Muscle of leg (tissue), 11 donors: Measurements from ENCODE around the gene E2F7. TPM values are rescaled to one million over a fixed set of nuclear protein-coding genes. Genes with fewer than 3 reads are reported as not detected.

Experiments
- DNase-seq: peaks from one replicate; pipeline ENCODE4 v3.0.0; 2013
- H3K27ac ChIP-seq: one replicate; pipeline ENCODE4 v1.5.1; 2013; ENCODE audit warnings: mild to moderate bottlenecking, low read length, control low read depth
- H3K27me3 ChIP-seq: one replicate; pipeline ENCODE4 v1.6.1; 2013; ENCODE audit warnings: low read length; ENCODE audit not compliant: control insufficient read depth, insufficient read depth
- H3K36me3 ChIP-seq: one replicate; pipeline ENCODE4 v1.6.1; 2013; ENCODE audit warnings: low read length; ENCODE audit not compliant: control insufficient read depth, insufficient read depth
- H3K4me1 ChIP-seq: one replicate; pipeline ENCODE4 v1.6.1; 2013; ENCODE audit warnings: low read length; ENCODE audit not compliant: control insufficient read depth, insufficient read depth
- H3K4me3 ChIP-seq: one replicate; pipeline ENCODE4 v1.5.1; 2013; ENCODE audit warnings: low read length, control low read depth
- H3K9me3 ChIP-seq: replicated peaks from 2 replicates; pipeline ENCODE4 v1.6.1; 2013; ENCODE audit warnings: low read depth, low read length; ENCODE audit not compliant: control insufficient read depth
- WGBS: methylation state at CpG from one replicate; pipeline ENCODE4 v1.1.5; 2013; ENCODE audit warnings: missing lambda C conversion rate; ENCODE audit not compliant: insufficient coverage; 5-methylcytosine and 5-hydroxymethylcytosine counted together
- polyA plus RNA-seq, 8 donors: library from polyadenylated mRNA; unstranded; fragments of 120-200 nt; gene quantifications; one replicate each; pipeline versions ENCODE4 v1.2.1 to v1.2.3, GENCODE V29; 2013; ENCODE audit warnings: inconsistent platforms in 1 of 8, low replicate concordance in 1 of 8; ENCODE audit not compliant: insufficient read length in 8 of 8, insufficient read depth in 1 of 8
- total RNA-seq: library from RNA; stranded (reverse); fragments of 120-200 nt; gene quantifications from one replicate; pipeline ENCODE4 v1.2.4, GENCODE V29; 2013

The E2F7 gene
- total and polyA plus RNA-seq, 9 donors = 2.9 to 5.2 (median 3.4) TPM

DNA sequence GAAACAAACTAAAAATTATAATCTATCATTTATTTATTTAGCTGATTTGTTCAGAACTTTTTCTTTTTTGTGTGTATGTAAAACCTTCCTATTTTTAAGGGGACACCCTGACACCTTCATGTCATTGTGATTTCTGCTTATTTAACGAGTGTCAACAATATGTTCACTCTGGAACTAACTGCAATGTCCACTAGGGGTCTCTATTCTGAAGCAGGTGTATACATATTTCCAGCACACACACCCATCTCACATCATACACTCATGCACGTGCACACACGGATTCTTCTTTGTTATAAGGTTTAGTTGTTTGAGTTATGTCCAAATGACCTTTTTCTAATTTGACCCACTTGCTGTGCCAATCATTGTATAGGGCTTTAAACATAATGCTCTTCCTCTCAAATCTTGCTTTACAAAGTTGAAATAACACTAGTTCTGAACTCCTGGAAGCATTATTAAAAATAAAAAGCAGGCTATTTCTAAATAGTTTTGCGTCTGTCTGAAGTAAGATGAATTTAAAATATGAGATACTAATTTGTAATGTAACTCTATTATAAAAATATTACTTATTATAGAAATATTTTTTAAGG lies 15.5 kb downstream of the E2F7 start:
- H3K27me3 ChIP-seq = no peaks in the 10 kb centered on the region
- peak; percentile 66 for DNase-seq

DNA sequence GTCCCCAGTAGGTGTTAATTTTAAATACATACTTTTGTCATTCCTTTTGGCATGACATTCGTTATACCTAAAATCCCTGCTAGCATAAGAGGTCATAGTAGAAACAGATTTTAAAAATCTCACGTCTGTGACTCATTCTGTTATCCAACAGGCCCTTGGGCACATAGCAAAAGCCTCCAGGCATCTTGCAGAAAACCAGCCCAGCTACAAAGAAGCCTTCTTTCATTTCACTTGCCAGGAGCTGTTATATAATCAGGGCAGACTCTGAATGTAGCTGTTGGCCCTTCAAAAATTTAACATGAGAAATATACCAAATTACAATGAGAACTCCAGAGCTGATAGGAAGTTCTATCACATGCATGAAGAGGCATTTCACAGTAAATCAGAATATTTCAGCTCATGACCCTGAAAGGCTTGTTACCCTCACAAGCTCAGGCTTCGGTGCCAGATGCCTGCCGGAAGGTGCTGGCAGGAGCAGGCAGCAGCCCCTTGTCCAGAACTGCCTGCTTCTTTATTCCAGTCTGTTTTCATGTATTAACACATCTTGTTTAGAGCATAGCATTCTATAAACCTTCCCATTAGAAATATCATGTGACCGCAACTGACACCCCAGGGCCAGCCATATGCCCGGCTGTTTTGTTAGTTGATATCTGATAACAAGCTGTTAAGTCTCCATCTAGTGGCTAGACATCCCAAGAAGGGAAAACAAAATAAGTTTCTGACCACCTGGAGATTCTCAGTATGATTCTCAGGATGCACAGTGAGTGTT lies 17.8 kb downstream of the E2F7 start:
- 92% methylated on average over 2 of the region's 6 CpGs for WGBS
- Histone ChIP-seq H3K9me3 (no peaks in the 10 kb centered on the region), H3K27ac (no peak overlapping the region), H3K4me1 (no peaks in the 10 kb centered on the region), H3K27me3 (no peaks in the 10 kb centered on the region), H3K36me3 (peaks cover 23% of the 10 kb centered on the region), H3K4me3 (no peak overlapping the region)
- no peak for DNase-seq

More for the DNA sequence above, 15.5 kb downstream of the E2F7 start:
- no CpG with 5 or more reads among the region's 4 CpGs for WGBS
- Histone ChIP-seq H3K36me3 (peaks cover 11% of the 10 kb centered on the region), H3K9me3 (no peaks in the 10 kb centered on the region), H3K27ac (no peak overlapping the region), H3K4me1 (no peaks in the 10 kb centered on the region), H3K4me3 (no peak overlapping the region)

DNA sequence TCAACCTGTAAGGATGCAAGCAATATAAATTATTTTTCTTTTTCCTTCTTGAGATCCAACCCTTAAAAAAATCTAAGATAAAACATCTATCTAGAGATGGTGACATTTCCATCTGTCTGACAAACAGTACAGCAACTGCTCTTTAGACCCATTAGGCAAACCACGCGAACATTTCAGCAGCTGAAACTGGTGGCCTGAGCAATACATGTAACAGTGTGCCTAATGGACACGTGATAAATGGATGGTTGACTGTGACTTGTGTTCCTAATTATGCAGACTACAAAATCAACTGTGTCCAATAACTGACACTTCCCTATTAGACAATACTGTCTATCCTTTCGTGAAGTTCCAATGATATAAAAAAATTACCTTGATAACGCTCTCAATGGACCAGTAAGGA lies 18.9 kb downstream of the E2F7 start:
- Histone ChIP-seq H3K36me3 (peaks cover 23% of the 10 kb centered on the region), H3K4me3 (no peak overlapping the region), H3K27ac (no peak overlapping the region), H3K4me1 (no peaks in the 10 kb centered on the region), H3K27me3 (no peaks in the 10 kb centered on the region), H3K9me3 (no peaks in the 10 kb centered on the region)
- no peak for DNase-seq
- WGBS = no CpG with 5 or more reads among the region's 5 CpGs

DNA sequence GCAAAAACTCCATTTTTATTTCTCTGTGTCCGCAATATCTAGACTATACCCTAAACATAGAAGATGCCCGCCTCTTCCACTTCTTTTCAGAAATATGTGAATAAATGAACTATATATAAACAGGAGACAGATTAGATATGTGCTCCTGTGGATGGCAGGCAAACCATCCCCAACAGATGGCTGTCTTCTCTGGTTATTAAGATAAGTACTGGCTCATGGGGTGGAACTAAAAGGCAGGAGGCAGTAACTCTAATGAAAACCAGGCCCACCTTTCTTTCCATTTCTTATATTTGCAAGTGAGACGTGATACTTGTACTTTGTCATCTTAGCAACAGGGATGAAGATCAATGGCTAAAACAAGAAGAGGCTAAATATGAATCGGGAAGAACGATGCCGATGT lies 20.2 kb downstream of the E2F7 start:
- Histone ChIP-seq H3K9me3 (no peaks in the 10 kb centered on the region), H3K4me1 (no peaks in the 10 kb centered on the region), H3K4me3 (no peak overlapping the region), H3K27ac (no peak overlapping the region), H3K36me3 (peaks cover 25% of the 10 kb centered on the region), H3K27me3 (no peaks in the 10 kb centered on the region)
- WGBS = no CpG with 5 or more reads among the region's 6 CpGs
- no peak for DNase-seq

DNA sequence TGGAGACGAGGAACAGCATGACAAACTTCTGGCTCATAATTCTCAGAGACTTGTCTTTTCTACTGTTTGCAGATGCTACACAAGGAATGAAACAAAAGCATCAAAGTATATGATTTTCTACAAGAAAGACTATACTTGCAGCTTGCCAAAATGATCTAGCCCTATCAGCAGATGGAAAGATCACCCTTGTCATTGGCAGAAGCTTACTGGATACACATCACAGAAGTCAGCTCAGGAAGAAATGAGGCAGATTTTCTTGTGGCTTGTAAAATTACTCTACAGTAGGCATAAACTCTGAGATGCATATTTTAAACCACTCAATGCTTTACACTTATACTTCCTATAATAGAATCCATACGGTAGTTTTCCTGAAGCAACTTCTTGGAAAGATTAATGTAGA lies 20.6 kb downstream of the E2F7 start:
- Histone ChIP-seq H3K4me3 (no peak overlapping the region), H3K27me3 (no peaks in the 10 kb centered on the region), H3K27ac (no peak overlapping the region), H3K4me1 (no peaks in the 10 kb centered on the region), H3K36me3 (peaks cover 25% of the 10 kb centered on the region), H3K9me3 (no peaks in the 10 kb centered on the region)
- no peak for DNase-seq
- WGBS = 80% methylated on average over 1 of the region's 2 CpGs

DNA sequence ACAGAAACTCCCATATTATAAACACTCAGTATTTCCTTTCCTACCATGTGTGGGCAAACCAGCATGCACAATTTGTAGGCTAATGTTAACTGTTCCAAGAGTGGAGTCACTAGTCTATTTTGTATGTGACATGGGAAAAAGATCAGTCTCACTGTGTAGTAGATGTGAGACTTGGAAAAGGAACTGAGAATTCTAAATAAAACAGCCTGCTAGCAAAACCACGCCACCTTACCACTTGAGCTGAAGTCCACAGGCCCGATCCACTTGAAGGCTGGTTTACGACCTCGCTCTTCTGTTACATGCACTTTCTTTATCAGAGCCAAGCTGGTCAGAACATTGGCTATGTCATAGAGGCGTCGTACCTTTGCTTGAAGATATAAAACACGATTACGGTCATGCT lies 22.5 kb downstream of the E2F7 start:
- Histone ChIP-seq H3K27ac (no peak overlapping the region), H3K9me3 (no peaks in the 10 kb centered on the region), H3K36me3 (peaks cover 21% of the 10 kb centered on the region), H3K4me3 (no peak overlapping the region), H3K4me1 (no peaks in the 10 kb centered on the region), H3K27me3 (no peaks in the 10 kb centered on the region)
- 95% methylated on average over 8 of the region's 8 CpGs for WGBS
- DNase-seq = no peak

DNA sequence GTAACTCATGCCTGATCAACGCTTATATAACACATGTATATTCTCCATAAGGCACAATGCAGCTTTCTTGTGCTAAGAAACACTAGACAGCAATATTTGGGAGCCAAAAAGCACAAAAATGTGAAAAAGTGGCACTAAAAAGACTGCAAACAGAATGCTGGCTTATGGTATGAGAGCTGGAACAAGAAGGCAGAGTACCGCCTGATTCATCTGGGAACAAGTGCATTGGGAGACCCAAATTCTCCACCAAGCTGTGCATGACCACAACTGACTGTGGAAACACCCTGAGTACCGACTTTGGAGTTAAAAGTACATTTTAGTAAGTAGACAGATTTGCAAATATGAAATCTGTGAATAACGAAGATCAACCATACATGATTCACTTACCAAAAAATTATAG lies 25.1 kb downstream of the E2F7 start:
- Histone ChIP-seq H3K4me1 (no peaks in the 10 kb centered on the region), H3K9me3 (no peaks in the 10 kb centered on the region), H3K36me3 (peaks cover 14% of the 10 kb centered on the region), H3K27ac (no peak overlapping the region), H3K4me3 (no peak overlapping the region), H3K27me3 (no peaks in the 10 kb centered on the region)
- DNase-seq = no peak
- 100% methylated on average over 1 of the region's 4 CpGs for WGBS

DNA sequence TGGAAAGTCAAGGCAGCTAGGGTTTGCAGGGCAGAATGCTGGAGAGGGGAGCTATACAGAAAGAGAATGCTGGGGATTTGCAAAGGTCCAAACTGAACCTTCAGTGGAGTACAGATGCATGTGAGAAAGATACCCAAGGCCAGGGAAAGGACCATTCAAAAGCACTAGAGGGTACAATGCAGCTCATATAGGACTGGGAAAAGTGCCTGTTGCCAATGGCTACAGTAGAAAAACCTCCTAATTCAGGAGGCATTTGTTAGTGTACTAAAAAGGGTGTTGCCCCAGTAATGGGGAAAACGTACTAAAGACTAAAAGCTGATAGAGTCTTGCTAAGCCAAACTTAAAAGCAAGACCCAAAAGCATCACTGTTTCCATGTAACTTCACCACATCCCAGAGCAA lies 30.1 kb downstream of the E2F7 start:
- no peaks in the 10 kb centered on the region for H3K27me3 ChIP-seq
- H3K36me3 ChIP-seq = peaks cover 11% of the 10 kb centered on the region
- no peak overlapping the region for H3K27ac ChIP-seq
- H3K4me3 ChIP-seq = no peak overlapping the region
- DNase-seq = no peak
- H3K4me1 ChIP-seq = no peaks in the 10 kb centered on the region
- no peaks in the 10 kb centered on the region for H3K9me3 ChIP-seq
- WGBS = no CpG with 5 or more reads among the region's 1 CpG

DNA sequence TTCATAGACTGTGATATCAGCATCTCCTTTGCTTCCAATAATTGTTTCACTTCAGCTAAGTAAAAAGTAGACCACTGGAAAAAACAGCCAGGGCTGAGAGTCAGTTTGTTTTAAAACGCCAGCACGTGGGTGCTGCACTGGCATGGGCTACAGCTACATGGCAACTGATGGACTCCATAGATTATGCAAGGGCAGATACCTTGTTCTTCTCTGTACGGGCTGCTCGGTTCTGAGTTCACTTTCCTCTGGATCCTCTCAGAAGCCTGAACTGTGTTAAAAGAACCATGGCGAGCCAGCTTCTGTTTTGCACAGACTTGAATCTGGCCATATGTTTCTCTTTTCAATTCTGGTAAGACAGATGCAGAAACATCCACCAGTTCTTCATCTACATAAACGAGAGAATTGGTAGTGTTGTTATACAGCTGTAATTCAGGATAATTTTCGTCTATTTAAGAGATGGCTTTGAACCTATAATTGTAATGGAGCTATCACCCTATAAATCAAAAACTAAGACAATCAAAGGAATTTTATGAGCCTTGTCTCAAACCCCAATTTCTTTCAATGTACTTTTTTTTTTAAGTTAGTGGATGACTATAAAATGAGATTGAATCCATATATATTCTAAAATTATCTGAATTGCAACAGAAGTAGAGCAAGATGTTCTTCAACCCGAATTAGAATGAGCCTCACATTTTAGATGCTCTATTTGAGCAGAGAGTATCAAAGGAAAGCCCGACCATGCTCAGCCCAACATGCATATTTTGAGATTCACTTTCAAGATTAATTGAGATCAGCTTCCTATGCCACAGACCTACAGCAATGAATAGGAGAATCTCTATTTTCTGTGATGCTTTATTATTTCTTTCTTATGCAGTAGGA lies 31.5 kb downstream of the E2F7 start:
- H3K27me3 ChIP-seq = no peaks in the 10 kb centered on the region
- H3K36me3 ChIP-seq = peaks cover 17% of the 10 kb centered on the region
- H3K4me3 ChIP-seq = no peak overlapping the region
- 95% methylated on average over 5 of the region's 9 CpGs for WGBS
- H3K9me3 ChIP-seq = no peaks in the 10 kb centered on the region
- no peak for DNase-seq
- no peaks in the 10 kb centered on the region for H3K4me1 ChIP-seq
- no peak overlapping the region for H3K27ac ChIP-seq

DNA sequence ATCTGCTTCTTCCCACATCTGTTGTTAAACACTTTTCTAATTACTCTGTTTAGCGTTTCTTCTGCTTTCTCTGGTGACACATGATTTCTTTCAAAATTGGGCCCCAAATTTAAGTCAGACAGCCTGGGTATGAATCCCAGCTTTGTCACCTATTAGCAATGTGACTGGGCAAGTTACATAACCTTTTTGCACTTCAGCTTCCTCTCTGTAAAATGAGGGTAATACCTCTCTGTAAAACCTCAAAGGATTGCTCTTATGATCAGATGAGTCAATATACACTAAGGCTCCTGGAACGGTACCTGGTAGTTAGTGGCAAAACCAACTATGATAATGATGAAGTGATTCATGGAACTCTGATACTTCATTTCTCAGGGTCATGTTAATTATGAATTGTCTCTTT lies 33.0 kb downstream of the E2F7 start:
- no peaks in the 10 kb centered on the region for H3K9me3 ChIP-seq
- no peaks in the 10 kb centered on the region for H3K4me1 ChIP-seq
- no peaks in the 10 kb centered on the region for H3K27me3 ChIP-seq
- DNase-seq = no peak
- whole genome bisulfite sequencing = 80% methylated on average over 1 of the region's 2 CpGs
- peaks cover 20% of the 10 kb centered on the region for H3K36me3 ChIP-seq
- H3K4me3 ChIP-seq = no peak overlapping the region
- no peak overlapping the region for H3K27ac ChIP-seq
